Vagina (tissue), 2 donors: ENCODE data around the gene VMAC.

Experiments
- CTCF ChIP-seq, 3 experiments: fragments of 450-650 bp in 2 of 3; fragments of 200-600 bp in 1 of 3; sonication (generic) in 1 of 3; IDR thresholded peaks; one replicate each; pipeline ENCODE4 v1.5.1; 2017 to 2019; ENCODE audit warnings: antibody characterized with exemption in 3 of 3, mild to moderate bottlenecking in 2 of 3, moderate library complexity in 2 of 3
- POLR2A ChIP-seq, 2 donors: fragments of 450-650 bp; IDR thresholded peaks; one replicate each; pipeline ENCODE4 v1.6.1; 2017; ENCODE audit warnings: antibody characterized with exemption in 2 of 2, mild to moderate bottlenecking in 2 of 2, moderate library complexity in 2 of 2
- POLR2AphosphoS5 ChIP-seq, 2 donors: sonication (generic); formaldehyde crosslinking; IDR thresholded peaks; one replicate each; pipeline ENCODE4 v1.9.0; 2017; ENCODE audit warnings: antibody characterized with exemption in 2 of 2, mild to moderate bottlenecking in 2 of 2, low read depth in 1 of 2; ENCODE audit not compliant: insufficient read depth in 1 of 2

DNA sequence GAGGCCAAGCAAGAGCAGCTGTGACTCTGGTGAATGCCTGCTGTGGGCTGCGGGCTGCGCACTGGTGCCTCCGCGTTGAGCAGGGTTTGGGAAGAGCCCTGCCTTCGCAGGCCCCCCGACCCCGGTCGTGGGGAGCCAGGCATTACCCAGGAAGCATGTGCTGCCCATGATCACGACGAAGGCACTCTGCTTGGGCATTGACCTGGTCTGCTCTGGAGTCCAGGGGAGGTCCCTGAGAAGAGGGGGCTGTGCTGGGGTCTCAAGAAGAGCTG lies 54.1 kb downstream of the VMAC start:
- TF ChIP-seq CTCF (IDR thresholded peaks at IDR 0.05) (no peak), POLR2A (IDR thresholded peaks at IDR 0.05) (no peak), POLR2AphosphoS5 (IDR thresholded peaks at IDR 0.05; ENCODE audit: insufficient read depth in 1 of 2, low read depth in 1 of 2) (no peak)
